ENCODE results near the gene OR2A14. TPM values are rescaled to one million over a fixed set of nuclear protein-coding genes. Genes with fewer than 3 reads are reported as not detected.

The OR2A14 gene
- not detected in 2 replicates for total RNA-seq

GRCh38 chr7:144122876-144123275 is at the start of gene OR2A14:
Gene OR2A14 (plus strand): TSS chr7:144123176. CDS start chr7:144129113, 5,937 bp downstream.

GRCh38 chr7:144085978-144086377 is 37.0 kb upstream of the OR2A14 start, which contains the start of gene OR2A12:
Gene OR2A12 (plus strand): TSS chr7:144086278. CDS start chr7:144095108, 8,830 bp downstream.

GRCh38 chr7:144109283-144109682 is 13.7 kb upstream of the OR2A14 start, which contains the start of gene OR2A2:
Gene OR2A2 (plus strand): TSS chr7:144109583. CDS start chr7:144109583, 0 bp downstream.

Small RNA genes within 50 kb of the gene (small RNA-seq; reads per million reads assigned to genes)
- gene OR2A41P, result not detected

Other genes with a start within 250 kb of the OR2A14 start
- 58.1 and 82.0 TPM in 2 replicates for gene TCAF1, start 221.0 kb upstream of the OR2A14 start, total RNA-seq
- not detected in 2 replicates for gene OR2F2, start 187.9 kb upstream of the OR2A14 start, total RNA-seq
- 0.11 TPM in 1 of 2 replicates, not detected in the other for gene OR2F1, start 168.3 kb upstream of the OR2A14 start, total RNA-seq
- not detected in 2 replicates for gene OR6B1, start 122.9 kb upstream of the OR2A14 start, total RNA-seq
- not detected in 2 replicates for gene OR2A5, start 74.2 kb upstream of the OR2A14 start, total RNA-seq
- gene OR2A25, start 53.4 kb upstream of the OR2A14 start, total RNA-seq, result not detected in 2 replicates
- not detected in 2 replicates for gene OR2A12, start 36.9 kb upstream of the OR2A14 start, total RNA-seq
- not detected in 2 replicates for gene OR2A2, start 13.6 kb upstream of the OR2A14 start, total RNA-seq
- gene CTAGE4, start 60.3 kb downstream of the OR2A14 start, total RNA-seq, result 4.7 and 10.6 TPM in 2 replicates
- 0.11 and 6.3 TPM in 2 replicates for gene ARHGEF35, start 72.7 kb downstream of the OR2A14 start, total RNA-seq
- not detected in 2 replicates for gene OR2A42, start 116.4 kb downstream of the OR2A14 start, total RNA-seq
- gene OR2A7, start 141.6 kb downstream of the OR2A14 start, total RNA-seq, result 5.6 and 7.1 TPM in 2 replicates
- gene CTAGE8, start 146.1 kb downstream of the OR2A14 start, total RNA-seq, result 7.9 TPM in 1 of 2 replicates, not detected in the other
- gene OR2A1, start 189.2 kb downstream of the OR2A14 start, total RNA-seq, result not detected in 2 replicates
- 29.1 and 55.1 TPM in 2 replicates for gene ARHGEF5, start 232.2 kb downstream of the OR2A14 start, total RNA-seq

Data from placental epithelial cell (primary cell).